Measurements from ENCODE around the gene NBAS. TPM values are rescaled to one million over a fixed set of nuclear protein-coding genes. Genes with fewer than 3 reads are reported as not detected.
"Not testable (repeated sequence)": the region's sequence is repeated elsewhere in the genome, so short reads cannot be mapped to it uniquely, and the experiment has no call there.

The NBAS gene
- total RNA-seq, 1 donor from 2014 or later: 51.3 TPM

DNA sequence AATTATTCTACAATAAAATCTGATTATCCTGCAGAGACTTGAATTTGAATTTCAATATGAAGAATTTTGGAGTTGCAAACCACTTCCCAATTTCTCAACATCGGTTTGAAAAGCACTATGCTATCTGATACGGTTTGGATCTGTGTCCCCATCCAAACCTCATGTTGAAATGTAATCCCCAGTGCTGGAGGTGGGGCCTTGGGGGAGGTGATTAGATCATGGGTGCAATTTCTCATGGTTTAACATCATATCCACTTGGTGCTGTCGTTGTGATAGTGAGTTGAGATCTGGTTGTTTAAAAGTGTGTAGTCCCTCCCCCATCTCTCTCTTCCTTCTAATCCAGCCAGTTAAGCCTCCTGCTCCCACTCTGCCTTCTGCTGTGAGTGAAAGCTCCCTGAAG, 205.7 kb downstream of the NBAS start:
- no peak for DNase-seq (ENCODE audit: low spot score)
- intact Hi-C loops (cut with DNase I): no loop called here
- no peak for ATAC-seq

DNA sequence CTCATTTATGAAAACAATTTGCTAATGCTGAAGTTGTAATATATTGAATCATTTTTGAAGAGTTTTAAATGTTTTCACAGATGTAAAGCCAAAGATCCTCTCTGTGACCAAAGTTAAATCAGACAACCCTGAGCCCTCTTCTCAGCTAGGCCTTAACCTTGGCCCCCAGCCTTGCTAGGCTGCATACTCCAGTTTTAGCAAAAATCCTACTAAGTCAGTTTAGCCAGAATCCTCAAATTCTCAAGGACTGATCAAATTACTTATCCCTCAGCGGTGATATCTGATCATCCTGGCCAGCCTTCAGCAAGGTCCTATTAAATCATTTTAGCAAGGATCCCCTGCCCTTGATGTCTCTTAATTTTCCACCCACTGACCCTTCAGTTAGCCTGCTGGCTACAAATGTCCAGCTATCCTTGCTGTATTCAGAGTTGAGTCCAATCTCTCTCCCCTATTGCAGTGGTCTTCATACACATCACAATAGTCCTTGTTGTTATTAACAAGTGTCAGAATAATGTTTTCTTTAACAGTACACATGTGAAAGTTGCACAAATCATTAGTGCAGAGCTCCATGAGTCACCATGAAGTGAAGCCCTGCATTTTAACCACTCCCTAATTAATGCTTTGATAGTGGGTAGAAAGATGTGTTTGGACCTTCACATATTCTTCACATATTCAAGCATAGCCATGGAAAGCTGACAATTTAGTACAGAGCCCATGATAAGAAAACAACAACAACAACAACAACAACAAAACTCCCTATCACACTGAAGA, 206.4 kb downstream of the NBAS start:
- ATAC-seq (no peak), DNase-seq (ENCODE audit: low spot score) (no peak)
- intact Hi-C loops (cut with DNase I): no loop called here

DNA sequence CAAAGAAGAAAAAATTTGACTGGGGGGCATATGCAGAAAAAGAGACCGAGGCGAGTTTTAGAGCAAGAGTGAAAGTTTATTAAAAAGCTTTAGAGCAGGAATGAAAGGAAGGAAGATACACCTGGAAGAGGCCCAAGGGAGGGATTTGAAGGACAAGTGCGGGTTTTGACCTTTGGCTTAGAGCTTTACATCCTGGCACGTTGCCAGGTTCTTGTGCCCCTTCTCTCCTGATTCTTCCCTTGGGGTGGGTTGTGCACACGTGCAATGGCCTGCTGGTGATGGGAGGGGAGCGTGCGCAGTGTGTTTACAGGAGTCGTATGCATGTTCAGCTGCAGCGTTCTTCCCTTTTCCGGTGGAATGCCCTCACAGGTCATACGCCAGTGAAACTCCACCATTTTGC, 208.8 kb downstream of the NBAS start:
- intact Hi-C loops (cut with DNase I): no loop called here
- ATAC-seq (no peak), DNase-seq (ENCODE audit: low spot score) (no peak)

DNA sequence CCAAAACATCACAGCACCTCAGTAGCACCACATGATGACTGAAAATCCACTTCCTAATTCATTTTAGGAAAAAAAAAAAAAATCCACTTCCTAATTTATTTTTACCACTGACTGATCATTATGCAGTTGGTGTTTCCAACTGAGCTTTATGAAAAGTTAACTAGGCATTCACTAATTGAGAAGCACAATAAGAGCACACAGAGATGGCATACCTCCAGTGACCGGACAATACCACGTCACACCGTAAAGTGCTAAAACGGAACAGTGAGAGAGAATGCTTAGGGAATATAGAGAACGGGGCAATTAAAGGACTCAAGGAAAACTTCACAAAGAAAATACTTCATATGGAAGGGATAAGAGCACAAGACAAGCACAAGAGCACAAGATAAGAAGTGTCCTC, 212.5 kb downstream of the NBAS start:
- intact Hi-C loops (cut with DNase I): no loop called here
- DNase-seq (ENCODE audit: low spot score) (no peak), ATAC-seq (no peak)

DNA sequence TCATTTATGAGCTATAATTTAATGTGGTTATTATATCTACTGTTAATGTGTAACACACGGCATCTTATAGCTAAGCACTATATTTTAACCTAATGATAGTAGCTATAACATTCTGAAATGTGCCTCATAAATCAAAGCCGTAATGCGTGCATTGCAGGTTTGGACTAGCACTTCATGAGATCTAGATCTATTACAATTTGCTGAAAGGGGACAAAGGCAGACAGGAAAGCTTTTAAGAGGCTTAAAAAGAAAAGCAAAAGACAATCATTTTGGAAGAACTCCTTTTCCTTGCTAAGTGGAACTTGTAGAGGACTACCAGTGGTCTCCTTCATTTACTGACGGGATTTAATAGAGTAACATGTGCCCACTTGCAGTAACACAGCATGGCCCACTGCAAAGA, 213.1 kb downstream of the NBAS start:
- no peak for ATAC-seq
- DNase-seq (ENCODE audit: low spot score): no peak
- intact Hi-C loops (cut with DNase I): no loop called here

DNA sequence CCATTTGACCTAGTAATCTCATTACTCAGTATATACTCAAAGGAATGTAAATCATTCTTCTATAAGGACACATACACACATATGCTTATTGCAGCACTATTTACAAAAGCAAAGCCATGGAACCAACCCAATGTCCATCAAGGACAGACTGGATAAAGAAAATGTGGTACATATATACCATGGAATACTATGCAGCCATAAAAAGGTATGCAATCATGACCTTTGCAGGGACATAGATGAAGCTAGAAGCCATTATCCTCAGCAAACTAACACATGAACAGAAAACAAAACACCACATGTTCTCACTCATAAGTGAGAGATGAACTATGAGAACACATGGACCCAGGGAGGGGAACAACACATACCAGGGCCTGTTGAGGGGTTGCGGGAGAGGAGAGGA, 214.5 kb downstream of the NBAS start:
- DNase-seq (ENCODE audit: low spot score) (no peak), ATAC-seq (no peak)
- intact Hi-C loops (cut with DNase I): no loop called here

DNA sequence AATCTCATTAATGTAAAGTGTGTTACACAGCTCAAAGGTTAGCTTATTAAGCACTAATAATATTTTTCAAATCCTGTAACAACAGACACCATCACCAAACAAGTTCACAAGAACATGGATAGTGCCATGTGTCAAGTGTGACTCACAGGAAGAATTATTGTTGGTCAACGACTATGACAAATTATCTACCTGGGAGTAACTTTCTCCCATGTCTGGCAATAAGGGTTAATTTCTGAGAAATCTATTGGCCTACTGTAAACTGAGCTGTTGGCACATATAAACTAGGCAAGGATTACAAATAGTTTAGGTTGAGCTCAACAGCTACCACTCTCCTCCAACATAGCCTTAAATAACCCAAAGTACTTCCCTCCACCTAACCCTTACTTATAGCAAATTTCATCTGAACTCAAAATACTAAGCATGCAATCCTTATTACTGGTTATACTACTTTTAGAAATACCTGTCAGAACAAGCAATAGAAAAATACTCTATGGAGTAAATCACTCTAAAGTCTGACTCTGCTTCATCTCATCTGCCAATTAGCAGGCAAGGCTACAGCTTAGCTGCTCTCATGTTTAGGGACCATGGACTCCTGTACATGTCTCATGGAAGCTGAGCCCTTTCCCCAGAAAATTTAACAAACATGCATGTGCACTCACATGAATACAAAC, 223.0 kb downstream of the NBAS start:
- DNase-seq (ENCODE audit: low spot score): no peak
- intact Hi-C loops (cut with DNase I): no loop called here
- ATAC-seq: no peak

DNA sequence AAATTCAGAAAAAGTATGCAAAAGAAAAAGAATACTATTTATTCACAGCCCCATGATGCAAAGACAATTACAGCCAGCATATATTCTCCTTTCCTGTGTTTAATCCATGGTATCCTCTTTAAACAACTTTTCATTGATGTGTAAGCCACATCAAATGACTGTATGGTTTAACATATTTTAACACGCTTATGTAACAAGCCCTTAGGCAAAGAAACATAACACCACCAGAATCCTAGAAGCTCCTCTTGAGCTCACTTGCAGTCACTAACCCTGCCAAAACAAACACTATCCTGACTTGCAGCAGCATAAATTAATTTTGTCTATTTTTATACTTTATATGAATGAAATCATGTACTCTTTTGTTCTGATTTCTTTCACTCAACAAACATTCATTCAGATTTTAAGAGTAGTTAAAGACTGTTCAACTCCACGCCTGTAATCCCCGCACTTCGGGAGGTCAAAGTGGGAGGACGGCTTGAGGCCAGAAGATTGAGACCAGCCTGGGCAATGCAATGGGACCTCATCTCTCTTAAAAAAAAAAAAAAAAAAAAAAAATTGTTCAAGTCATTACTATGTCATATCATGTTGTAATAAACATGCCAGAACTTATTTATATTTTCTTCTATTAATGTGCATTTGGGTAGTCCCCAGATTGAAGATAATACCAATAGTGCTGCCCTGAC, 226.3 kb downstream of the NBAS start:
- no peak for DNase-seq (ENCODE audit: low spot score)
- intact Hi-C loops (cut with DNase I): no loop called here
- no peak for ATAC-seq

DNA sequence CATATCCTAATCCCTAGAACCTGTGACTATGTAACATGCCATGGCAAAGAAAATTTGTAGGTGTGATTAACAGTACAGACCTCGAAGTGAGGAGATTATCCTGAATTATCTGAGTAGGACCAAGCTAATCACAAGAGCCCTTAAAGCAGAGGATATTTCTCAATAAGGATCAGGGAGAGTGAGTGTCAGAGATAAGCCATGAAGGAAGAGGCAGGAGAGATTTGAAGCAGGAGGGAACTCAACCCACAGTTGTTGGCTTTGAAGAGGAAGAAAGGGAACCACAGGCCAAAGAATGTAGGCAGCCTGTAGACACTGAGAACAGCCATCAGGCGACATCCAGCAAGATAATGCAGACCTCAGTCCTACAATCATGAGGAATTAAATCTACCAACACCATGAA, 229.3 kb downstream of the NBAS start:
- DNase-seq (ENCODE audit: low spot score) (no peak), ATAC-seq (no peak)
- intact Hi-C loops (cut with DNase I): no loop called here

DNA sequence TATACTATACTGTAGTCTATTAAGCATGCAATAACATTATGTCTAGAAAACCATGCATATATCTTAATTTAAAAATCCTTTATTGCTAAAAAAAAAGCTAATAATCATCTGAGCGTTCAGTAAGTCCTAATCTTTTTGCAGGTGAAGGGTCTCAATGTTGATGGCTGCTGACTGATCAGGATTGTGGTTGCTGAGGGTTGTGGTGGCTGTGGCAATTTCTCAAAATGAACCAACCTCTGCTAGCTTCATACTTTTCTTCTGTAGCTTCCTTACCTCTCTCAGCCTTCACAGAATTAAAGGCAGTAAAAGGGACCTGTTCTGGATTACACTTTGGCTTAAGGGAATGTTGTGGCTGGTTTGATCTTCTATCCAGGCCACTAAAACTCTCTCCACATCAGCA, 235.8 kb downstream of the NBAS start:
- ATAC-seq: no peak

DNA sequence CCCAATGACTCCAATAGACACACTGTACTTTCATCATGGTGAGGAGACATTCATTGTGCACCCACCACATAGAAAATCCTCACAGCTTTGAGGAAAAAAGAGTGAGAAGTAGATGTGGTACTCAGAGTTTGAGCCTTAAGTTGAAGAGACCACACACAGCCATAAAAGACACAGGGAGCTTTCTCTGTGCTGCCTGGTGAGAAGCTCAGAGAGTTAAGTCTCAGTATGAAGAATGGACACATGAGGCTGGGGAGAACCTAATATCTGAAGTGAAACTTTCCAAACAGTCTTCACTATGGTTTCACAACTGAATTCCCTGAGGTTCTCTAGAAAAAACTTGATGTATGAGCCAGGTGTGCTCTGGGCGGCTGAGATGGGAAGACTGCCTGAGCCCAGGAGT, 237.9 kb downstream of the NBAS start:
- no peak for DNase-seq (ENCODE audit: low spot score)
- intact Hi-C loops (cut with DNase I): no loop called here
- no peak for ATAC-seq

More for the DNA sequence above, 235.8 kb downstream of the NBAS start:
- intact Hi-C loops (cut with DNase I): no loop called here
- no peak for DNase-seq (ENCODE audit: low spot score)

DNA sequence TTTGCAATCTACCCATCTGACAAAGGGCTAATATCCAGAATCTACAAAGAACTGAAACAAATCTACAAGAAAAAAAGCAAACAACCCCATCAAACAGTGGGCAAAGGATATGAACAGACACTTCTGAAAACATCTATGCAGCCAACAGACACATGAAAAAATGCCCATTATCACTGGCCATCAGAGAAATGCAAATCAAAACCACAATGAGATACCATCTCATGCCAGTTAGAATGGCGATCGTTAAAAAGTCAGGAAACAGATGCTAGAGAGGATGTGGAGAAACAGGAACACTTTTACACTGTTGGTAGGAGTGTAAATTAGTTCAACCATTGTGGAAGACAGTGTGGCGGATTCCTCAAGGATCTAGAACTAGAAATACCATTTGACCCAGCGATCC, 239.7 kb downstream of the NBAS start:
- DNase-seq (ENCODE audit: low spot score); intact Hi-C loops (cut with DNase I); ATAC-seq: not testable (repeated sequence)

DNA sequence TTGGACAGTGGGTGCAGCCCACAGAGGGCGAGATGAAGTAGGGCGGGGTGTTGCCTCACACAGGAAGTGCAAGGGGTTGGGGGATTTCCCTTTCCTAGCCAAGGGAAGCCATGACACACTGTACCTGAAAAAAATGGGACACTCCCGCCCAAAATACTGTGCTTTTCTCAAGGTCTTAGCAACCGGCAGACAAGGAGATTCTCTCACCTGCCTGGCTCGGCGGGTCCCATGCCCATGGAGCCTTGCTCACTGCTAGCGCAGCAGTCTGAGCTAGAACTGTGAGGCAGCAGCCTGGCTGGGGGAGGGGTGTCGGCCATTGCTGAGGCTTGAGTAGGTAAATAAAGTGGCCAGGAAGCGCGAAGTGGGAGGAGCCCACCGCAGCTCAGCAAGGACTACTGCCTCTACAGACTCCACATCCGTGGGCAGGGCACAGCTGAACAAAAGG, 244.7 kb downstream of the NBAS start:
- intact Hi-C loops (cut with DNase I): loop anchor here (5.0 kb wide), 1 partner anchor 699 kb away; no protein-coding TSS in a partner anchor
- no peak for ATAC-seq

DNA sequence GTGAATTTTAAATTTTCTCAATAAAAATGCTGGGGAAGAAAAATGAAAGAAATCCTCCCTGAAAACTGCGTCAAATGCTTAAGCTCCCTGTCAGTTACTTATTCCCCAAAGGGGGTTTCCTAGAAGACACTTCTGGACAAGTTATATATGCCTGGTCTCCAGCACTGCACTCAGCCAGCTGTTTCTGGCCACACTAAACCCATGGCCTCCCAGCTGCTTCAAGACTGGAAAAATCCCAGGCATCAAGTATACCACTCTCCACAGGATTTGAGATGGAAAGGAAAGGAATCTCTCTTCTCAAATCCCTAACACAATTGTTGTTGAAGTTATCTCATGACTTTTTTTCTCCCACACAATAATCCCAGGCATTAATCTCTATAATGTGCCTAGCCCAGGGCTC, 245.7 kb downstream of the NBAS start:
- DNase-seq (ENCODE audit: low spot score) (no peak), ATAC-seq (no peak)
- intact Hi-C loops (cut with DNase I): loop anchor here (5.0 kb wide), 1 partner anchor 698 kb away; no protein-coding TSS in a partner anchor

More for the DNA sequence above, 244.7 kb downstream of the NBAS start:
- DNase-seq (ENCODE audit: low spot score): no peak

DNA sequence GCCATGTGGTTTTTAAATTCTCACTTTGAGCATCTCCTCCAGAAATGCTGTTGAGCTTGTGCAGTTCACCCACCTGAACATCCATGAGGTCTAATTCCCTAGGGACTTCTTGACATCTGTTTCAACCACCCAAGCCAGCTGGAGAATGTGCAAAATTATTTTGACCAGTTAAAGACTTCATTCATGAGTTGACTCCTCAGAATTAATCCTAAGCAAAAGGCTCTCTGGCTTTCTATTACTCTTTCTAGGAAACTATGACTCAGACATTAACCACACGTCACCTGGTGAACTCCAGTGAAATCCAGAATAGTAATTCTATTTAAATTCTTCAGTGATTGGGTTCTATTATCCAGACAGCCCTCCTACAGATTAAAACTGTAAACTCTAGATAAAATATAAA, 247.5 kb downstream of the NBAS start:
- no peak for DNase-seq (ENCODE audit: low spot score)
- no peak for ATAC-seq
- intact Hi-C loops (cut with DNase I): no loop called here

DNA sequence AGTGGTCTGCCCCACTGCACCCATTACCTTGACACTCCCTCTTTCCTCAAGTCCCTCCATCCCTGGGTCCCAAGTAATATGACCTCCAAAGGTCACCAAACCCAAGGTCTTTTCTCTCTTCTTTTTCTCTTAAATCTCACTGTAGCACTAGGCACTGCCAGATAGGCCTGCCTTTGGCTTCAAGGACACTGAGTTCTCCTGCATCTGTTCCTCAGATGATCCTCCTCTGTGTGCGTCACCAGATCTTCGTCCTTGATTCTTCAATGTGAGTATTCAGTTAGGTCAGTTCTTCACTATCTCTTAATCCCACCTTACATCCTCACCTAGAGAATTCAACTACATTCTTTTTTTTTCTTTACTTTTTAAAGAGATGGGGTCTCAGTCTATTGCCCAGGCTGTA, 249.2 kb downstream of the NBAS start:
- no peak for DNase-seq (ENCODE audit: low spot score)
- no peak for ATAC-seq
- intact Hi-C loops (cut with DNase I): no loop called here

DNA sequence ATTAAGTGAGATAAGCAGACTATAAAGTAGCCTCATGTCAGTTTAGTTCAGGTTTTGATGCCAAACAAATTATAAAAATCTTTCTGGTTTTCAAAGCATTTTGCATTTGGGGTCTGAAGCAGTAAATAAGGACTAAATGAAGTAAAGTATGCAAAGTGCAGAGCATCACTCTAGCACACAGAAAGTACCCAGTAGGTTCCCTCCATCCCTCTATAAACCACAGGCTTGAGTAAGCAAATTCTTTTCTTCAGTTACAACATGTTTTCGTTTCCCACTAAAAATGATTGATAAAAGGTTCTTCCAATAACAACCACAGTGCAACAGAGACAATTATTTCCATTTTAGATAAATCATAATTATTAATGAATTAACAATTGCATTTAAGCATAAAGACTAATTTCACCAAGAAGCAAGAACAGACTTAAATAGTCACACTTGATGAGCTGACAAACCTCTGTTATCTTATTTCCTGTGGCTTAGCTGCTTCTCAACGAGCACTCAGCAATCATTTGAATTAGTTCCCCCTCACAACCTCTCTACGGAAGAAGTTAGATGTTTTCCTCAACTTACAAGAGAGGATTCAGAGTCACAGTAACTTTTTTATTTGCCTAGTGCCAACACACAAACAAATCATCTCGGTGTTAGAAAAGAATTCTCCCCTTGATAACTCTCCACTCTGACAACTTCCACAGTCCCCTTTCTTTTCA, 249.8 kb downstream of the NBAS start:
- DNase-seq (ENCODE audit: low spot score): no peak
- intact Hi-C loops (cut with DNase I): no loop called here

DNA sequence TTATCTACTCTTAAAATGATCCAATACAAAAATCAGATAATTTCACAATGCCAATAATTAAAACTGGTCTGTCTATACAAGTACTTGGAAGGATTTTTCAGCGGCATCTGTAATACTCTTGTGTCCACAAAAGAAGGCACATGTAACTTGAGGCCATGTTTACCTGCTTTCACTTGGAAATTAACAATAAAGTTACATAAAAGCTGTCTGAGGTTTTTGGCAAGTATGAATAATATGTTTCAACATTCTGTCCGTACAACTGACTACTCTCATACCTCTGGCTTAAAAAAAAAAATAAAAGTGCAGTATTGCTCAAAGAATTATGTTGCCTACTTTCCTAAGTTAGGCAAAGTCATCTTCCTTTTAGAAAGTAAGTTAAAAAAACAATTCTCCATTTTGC, 253.6 kb downstream of the NBAS start:
- ATAC-seq (no peak), DNase-seq (ENCODE audit: low spot score) (no peak)
- intact Hi-C loops (cut with DNase I): no loop called here

More for the DNA sequence above, 249.8 kb downstream of the NBAS start:
- no peak for ATAC-seq

DNA sequence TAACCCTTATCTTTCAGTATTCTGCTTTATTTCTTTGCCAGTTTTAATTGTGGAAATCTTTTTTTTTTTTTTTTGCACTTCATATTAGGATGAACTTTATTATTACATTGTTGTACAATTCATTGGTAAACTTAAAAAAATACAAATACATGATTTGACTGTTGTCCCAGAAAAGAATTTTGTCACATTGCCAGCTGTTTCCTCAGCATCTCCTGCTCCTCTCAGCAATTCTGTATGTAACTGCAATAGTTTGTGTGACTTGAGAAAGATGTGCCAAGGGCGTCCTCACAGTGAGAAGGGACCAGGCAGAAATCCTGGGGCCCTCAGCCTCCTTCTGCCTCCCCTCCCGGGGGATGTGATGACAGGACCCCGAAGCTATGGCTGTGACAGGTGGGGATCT, 254.4 kb downstream of the NBAS start:
- intact Hi-C loops (cut with DNase I): no loop called here
- no peak for DNase-seq (ENCODE audit: low spot score)

More for the DNA sequence above, 254.4 kb downstream of the NBAS start:
- no peak for ATAC-seq
